IMR-90 (cell line): ENCODE measurements around the gene CRIP1. TPM values are rescaled to one million over a fixed set of nuclear protein-coding genes. Genes with fewer than 3 reads are reported as not detected.

Source experiments
- ATAC-seq: fragments of 200-7000 bp; cut with Tn5 transposase; 2 replicates; pipeline ENCODE4 v1.9.1; 2020; ENCODE audit warnings: low read depth, mild to moderate bottlenecking, moderate library complexity
- BruUV-seq: library from RNA; stranded (reverse); fragments of 400-500 nt; replicated peaks from 2 replicates; lab custom pipeline; 2021; lab: Mats Ljungman, UMichigan
- CTCF ChIA-PET: fragments of 300-600 bp; formaldehyde crosslinking; extraction: SDS; loops from one replicate; lab custom pipeline; 2021; ENCODE audit warnings: antibody characterized with exemption; lab: Yijun Ruan, JAX
- POLR2A ChIA-PET: fragments of 300-600 bp; sonication (Branson Sonifier 250); formaldehyde crosslinking; loops from one replicate; lab custom pipeline; 2022; ENCODE audit warnings: antibody characterized with exemption; ENCODE audit not compliant: unreplicated experiment; lab: Charles Lee
- DNase-seq: peaks from one replicate; pipeline ENCODE4 v3.0.0; 2013
- H2AFZ ChIP-seq: replicated peaks from 2 replicates; pipeline ENCODE3; 2013; ENCODE audit warnings: low read length, mild to moderate bottlenecking; ENCODE audit not compliant: poor library complexity
- H2AK5ac ChIP-seq: 2 replicates; pipeline ENCODE4 v1.6.1; 2013; ENCODE audit warnings: low read depth, low read length, inconsistent platforms
- H2AK9ac ChIP-seq: replicated peaks from 2 replicates; pipeline ENCODE3; 2013; ENCODE audit warnings: mild to moderate bottlenecking, low read depth, low read length, moderate library complexity; ENCODE audit not compliant: poor library complexity
- H2BK120ac ChIP-seq: 2 replicates; pipeline ENCODE4 v1.6.1; 2013; ENCODE audit warnings: low read depth, low read length, inconsistent platforms
- H2BK15ac ChIP-seq: 3 replicates; pipeline ENCODE4 v1.6.1; 2013; ENCODE audit warnings: low read depth, low read length, inconsistent platforms
- H2BK20ac ChIP-seq: 2 replicates; pipeline ENCODE4 v1.6.1; 2013; ENCODE audit warnings: low read depth, mild to moderate bottlenecking, inconsistent platforms, low read length, moderate library complexity
- H2BK5ac ChIP-seq: 2 replicates; pipeline ENCODE4 v1.6.1; 2013; ENCODE audit warnings: mild to moderate bottlenecking, low read depth, low read length, inconsistent platforms; ENCODE audit not compliant: poor library complexity, severe bottlenecking
- H3K14ac ChIP-seq: replicated peaks from 2 replicates; pipeline ENCODE4 v1.6.1; 2013; ENCODE audit warnings: low read depth, low read length, inconsistent platforms
- H3K18ac ChIP-seq: 2 replicates; pipeline ENCODE4 v1.6.1; 2013; ENCODE audit warnings: low read depth, low read length, control low read depth
- H3K23ac ChIP-seq: 2 replicates; pipeline ENCODE4 v1.6.1; 2013; ENCODE audit warnings: low read depth, low read length, inconsistent platforms
- H3K27ac ChIP-seq: 2 replicates; pipeline ENCODE4 v1.5.1; 2013; ENCODE audit warnings: mild to moderate bottlenecking, control low read depth, low read length; ENCODE audit not compliant: insufficient read depth
- H3K27me3 ChIP-seq: 2 replicates; pipeline ENCODE4 v1.6.1; 2013; ENCODE audit warnings: low read length; ENCODE audit not compliant: control insufficient read depth, insufficient read depth
- H3K36me3 ChIP-seq: 2 replicates; pipeline ENCODE4 v1.6.1; 2013; ENCODE audit warnings: low read length, mixed read lengths; ENCODE audit not compliant: control insufficient read depth, insufficient read depth
- H3K4ac ChIP-seq: 2 replicates; pipeline ENCODE4 v1.6.1; 2013; ENCODE audit warnings: low read depth, low read length, inconsistent platforms
- H3K4me1 ChIP-seq: 2 replicates; pipeline ENCODE4 v1.6.1; 2013; ENCODE audit warnings: low read length, mixed read lengths; ENCODE audit not compliant: control insufficient read depth, insufficient read depth
- H3K4me2 ChIP-seq: 2 replicates; pipeline ENCODE4 v1.6.1; 2013; ENCODE audit warnings: low read depth, mild to moderate bottlenecking, control low read depth, low read length, moderate library complexity
- H3K4me3 ChIP-seq: 2 replicates; pipeline ENCODE4 v1.5.1; 2013; ENCODE audit warnings: low read depth, mild to moderate bottlenecking, control low read depth, low read length, moderate library complexity; ENCODE audit not compliant: insufficient read depth
- H3K56ac ChIP-seq: 2 replicates; pipeline ENCODE4 v1.6.1; 2013; ENCODE audit warnings: low read length, inconsistent platforms; ENCODE audit not compliant: insufficient read depth; ENCODE audit errors: extremely low read depth
- H3K79me1 ChIP-seq, 2 experiments: 2 replicates each; pipeline ENCODE4 v1.6.1; 2013; ENCODE audit warnings: low read length in 2 of 2, inconsistent platforms in 1 of 2, low read depth in 1 of 2
- H3K9ac ChIP-seq: 2 replicates; pipeline ENCODE4 v1.6.1; 2013; ENCODE audit warnings: low read depth, low read length, control low read depth
- H3K9me1 ChIP-seq: 2 replicates; pipeline ENCODE4 v1.6.1; 2013; ENCODE audit warnings: low read length, inconsistent platforms; ENCODE audit not compliant: insufficient read depth
- H3K9me3 ChIP-seq: 2 replicates; pipeline ENCODE4 v1.6.1; 2013; ENCODE audit warnings: low read length; ENCODE audit not compliant: control insufficient read depth, insufficient read depth
- H4K20me1 ChIP-seq: 2 replicates; pipeline ENCODE4 v1.6.1; 2013; ENCODE audit warnings: low read length, inconsistent platforms; ENCODE audit not compliant: insufficient read depth
- H4K5ac ChIP-seq: 2 replicates; pipeline ENCODE4 v1.6.1; 2013; ENCODE audit warnings: mild to moderate bottlenecking, low read depth, low read length, control low read depth
- H4K8ac ChIP-seq, 2 experiments: 2 replicates each; pipeline ENCODE4 v1.6.1; 2013; ENCODE audit warnings: low read depth in 2 of 2, low read length in 2 of 2, control low read depth in 1 of 2, inconsistent platforms in 1 of 2
- H4K91ac ChIP-seq: 2 replicates; pipeline ENCODE4 v1.6.1; 2013; ENCODE audit warnings: low read depth, low read length, inconsistent platforms; ENCODE audit not compliant: insufficient read depth
- BHLHE40 ChIP-seq: fragments of 150-350 bp; IDR thresholded peaks from 2 replicates; pipeline ENCODE4 v1.6.1; 2016; ENCODE audit warnings: mild to moderate bottlenecking, low read depth, low read length
- CEBPB ChIP-seq: IDR thresholded peaks from 2 replicates; pipeline ENCODE4 v1.6.1; 2012; ENCODE audit warnings: low read depth, low read length, improper control_type of control experiment
- CHD1 ChIP-seq: IDR thresholded peaks from 2 replicates; pipeline ENCODE4 v1.6.1; 2012; ENCODE audit warnings: low read depth, low read length, improper control_type of control experiment
- FOS ChIP-seq: fragments of 150-350 bp; IDR thresholded peaks from 2 replicates; pipeline ENCODE4 v1.6.1; 2016; ENCODE audit warnings: low read depth, low read length
- MAFK ChIP-seq: IDR thresholded peaks from 2 replicates; pipeline ENCODE4 v1.6.1; 2012; ENCODE audit warnings: low read depth, low read length, improper control_type of control experiment
- MAZ ChIP-seq: IDR thresholded peaks from 2 replicates; pipeline ENCODE4 v1.6.1; 2012; ENCODE audit warnings: low read depth, mild to moderate bottlenecking, low read length, improper control_type of control experiment, moderate library complexity, borderline replicate concordance
- MXI1 ChIP-seq: IDR thresholded peaks from 2 replicates; pipeline ENCODE4 v1.6.1; 2012; ENCODE audit warnings: low read depth, mild to moderate bottlenecking, low read length, moderate library complexity, borderline replicate concordance
- NFE2L2 ChIP-seq: fragments of 150-350 bp; IDR thresholded peaks from 2 replicates; pipeline ENCODE4 v1.6.1; 2016; ENCODE audit warnings: low read depth, mild to moderate bottlenecking, low read length
- POLR2A ChIP-seq: IDR thresholded peaks from 2 replicates; pipeline ENCODE4 v1.6.1; 2012; ENCODE audit warnings: mild to moderate bottlenecking, low read depth, low read length
- RAD21 ChIP-seq: IDR thresholded peaks from 2 replicates; pipeline ENCODE4 v1.6.1; 2012; ENCODE audit warnings: low read length, improper control_type of control experiment
- RCOR1 ChIP-seq: IDR thresholded peaks from 2 replicates; pipeline ENCODE4 v1.6.1; 2012; ENCODE audit warnings: mild to moderate bottlenecking, low read length, improper control_type of control experiment; ENCODE audit not compliant: insufficient replicate concordance
- RFX5 ChIP-seq: IDR thresholded peaks from 2 replicates; pipeline ENCODE4 v1.8.0; 2012; ENCODE audit warnings: low read depth, mild to moderate bottlenecking, low read length, moderate library complexity
- SMC3 ChIP-seq: fragments of 150-350 bp; IDR thresholded peaks from 2 replicates; pipeline ENCODE4 v1.6.1; 2016; ENCODE audit warnings: low read depth, mild to moderate bottlenecking, antibody characterized with exemption, low read length, moderate library complexity
- WGBS, 2 experiments: methylation state at CpG; one replicate each; pipeline versions ENCODE4 v1.1.5 to v1.1.7; 2013; ENCODE audit warnings: missing lambda C conversion rate in 2 of 2; ENCODE audit not compliant: insufficient read length in 1 of 2; ENCODE audit errors: extremely low coverage in 2 of 2; 5-methylcytosine and 5-hydroxymethylcytosine counted together
- dilution Hi-C: fragments of 300-500 bp; cut with HindIII; formaldehyde crosslinking; loops from one replicate; pipeline ENCODE4 v1.14.3; 2018; ENCODE audit warnings: low sequenced_read_pairs; ENCODE audit not compliant: unreplicated experiment
- in situ Hi-C: fragments of 300-500 bp; cut with MboI; formaldehyde crosslinking; loops from 3 replicates; pipeline ENCODE4 v1.14.3; 2019; ENCODE audit warnings: low sequenced_read_pairs, inconsistent platforms, mixed read lengths
- intact Hi-C: fragments of 100-400 bp; cut with micrococcal nuclease; formaldehyde crosslinking; loops from 2 replicates; pipeline ENCODE4 v1.10.0; 2022
- polyA plus RNA-seq, 3 experiments: library from polyadenylated mRNA; depleted of rRNA; stranded (reverse); fragments of >200 nt; gene quantifications; 2 replicates each; pipeline ENCODE4 v1.2.3, GENCODE V29; 2012; ENCODE audit warnings: low replicate concordance in 1 of 3
- total RNA-seq: library from RNA; depleted of rRNA; stranded (reverse); fragments of >200 nt; gene quantifications from 2 replicates; pipeline ENCODE4 v1.2.3, GENCODE V29; 2012
- TF ChIP-seq, protein P1 (sequence below): conservative IDR thresholded peaks from 2 replicates; pipeline ENCODE4 v1.5.1; 2012; ENCODE audit warnings: mild to moderate bottlenecking, low read depth, low read length, improper control_type of control experiment
- TF ChIP-seq, protein P2 (sequence below): fragments of 150-350 bp; IDR thresholded peaks from 2 replicates; pipeline ENCODE4 v1.6.1; 2017; ENCODE audit warnings: mild to moderate bottlenecking, antibody characterized with exemption, low read length, low read depth

Gene CRIP1
- total and polyA plus RNA-seq, 2 of the 4 experiments (the other 2 are of a cell fraction): 0.21 TPM; not detected in 1

DNA sequence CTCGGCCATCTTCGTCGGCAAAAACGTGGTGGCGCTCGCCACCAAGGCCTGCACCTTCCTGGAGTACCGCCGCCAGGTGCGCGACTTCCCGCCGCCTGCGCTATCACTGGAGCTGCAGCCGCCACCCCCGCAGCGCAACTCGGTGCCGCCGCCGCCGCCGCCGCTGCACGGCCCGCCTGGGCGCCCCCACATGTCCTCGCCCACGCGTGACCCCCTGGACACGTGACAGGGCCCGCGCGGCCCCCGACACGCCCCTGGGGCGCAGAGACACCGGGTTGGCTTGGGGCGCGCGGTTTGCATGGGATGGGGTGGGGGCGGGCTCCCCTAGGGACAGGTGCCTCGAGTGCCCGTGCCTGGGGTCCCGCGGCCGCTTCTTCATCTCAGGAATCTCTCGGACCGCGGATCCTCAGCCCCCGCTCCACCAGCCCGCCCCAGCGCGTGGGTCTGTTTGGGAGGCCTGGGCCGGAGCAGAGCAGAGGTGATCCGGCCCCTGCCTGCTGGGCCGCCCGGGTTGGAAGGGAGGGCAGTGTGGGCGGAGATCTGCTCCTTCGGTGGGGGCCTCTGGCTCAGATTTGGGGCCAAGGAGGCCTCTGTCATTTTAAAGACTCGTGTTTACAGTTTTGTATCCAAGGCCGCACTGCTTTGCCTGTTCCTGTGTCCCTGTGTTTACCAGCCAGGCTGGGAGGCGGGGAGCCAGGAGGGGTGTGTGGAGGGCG is 43.0 kb downstream of the CRIP1 start:
- Histone ChIP-seq H3K36me3 (no peaks in the 10 kb centered on the region), H4K8ac (no peak overlapping the region), H3K27me3 (peaks cover 8% of the 10 kb centered on the region), H3K4me3 (no peak overlapping the region), H2BK120ac (no peak overlapping the region), H2AK9ac (no peak overlapping the region), H3K9me1 (no peaks in the 10 kb centered on the region), H4K91ac (no peak overlapping the region), H3K56ac (no peak overlapping the region), H2AK5ac (no peak overlapping the region), H2BK5ac (no peak overlapping the region), H3K4ac (no peak overlapping the region), H3K4me2 (no peak overlapping the region), H2AFZ (no peak overlapping the region), H4K5ac (no peak overlapping the region), H2BK20ac (no peak overlapping the region), H3K27ac (no peak overlapping the region), H3K23ac (no peak overlapping the region), H3K79me1 (no peaks in the 10 kb centered on the region), H3K18ac (no peak overlapping the region), H3K9me3 (no peaks in the 10 kb centered on the region), H3K14ac (no peak overlapping the region), H3K9ac (no peak overlapping the region), H3K4me1 (peaks cover 9% of the 10 kb centered on the region; the same call in 1 of the 2 replicates), H4K20me1 (0 out of 2 replicates have a peak, but pooled peaks cover 3% of the 10 kb centered on the region), H2BK15ac (no peak overlapping the region)
- no TSS peak for BruUV-seq
- dilution Hi-C loops (no loop called here), intact Hi-C loops (loop anchor here (2.0 to 5.0 kb wide), 2 partner anchors 37 to 49 kb away; partner anchors contain the start of gene TEDC1), in situ Hi-C loops (no loop called here)
- DNase-seq (no peak), ATAC-seq (no peak)
- 47% methylated on average over 32 of the region's 63 CpGs; no CpG with 5 or more reads in 1 of the 2 experiments for WGBS, 2 experiments
- CTCF ChIA-PET: no interaction called here
- POLR2A ChIA-PET: no interaction called here
- TF ChIP-seq RAD21 (no peak), SMC3 (no peak), CEBPB (no peak), MAFK (no peak), RCOR1 (no peak), CHD1 (no peak), FOS (no peak), MXI1 (no peak), BHLHE40 (no peak), POLR2A (no peak), NFE2L2 (no peak), MAZ (no peak), RFX5 (no peak)
- TF ChIP-seq, protein P1, sequence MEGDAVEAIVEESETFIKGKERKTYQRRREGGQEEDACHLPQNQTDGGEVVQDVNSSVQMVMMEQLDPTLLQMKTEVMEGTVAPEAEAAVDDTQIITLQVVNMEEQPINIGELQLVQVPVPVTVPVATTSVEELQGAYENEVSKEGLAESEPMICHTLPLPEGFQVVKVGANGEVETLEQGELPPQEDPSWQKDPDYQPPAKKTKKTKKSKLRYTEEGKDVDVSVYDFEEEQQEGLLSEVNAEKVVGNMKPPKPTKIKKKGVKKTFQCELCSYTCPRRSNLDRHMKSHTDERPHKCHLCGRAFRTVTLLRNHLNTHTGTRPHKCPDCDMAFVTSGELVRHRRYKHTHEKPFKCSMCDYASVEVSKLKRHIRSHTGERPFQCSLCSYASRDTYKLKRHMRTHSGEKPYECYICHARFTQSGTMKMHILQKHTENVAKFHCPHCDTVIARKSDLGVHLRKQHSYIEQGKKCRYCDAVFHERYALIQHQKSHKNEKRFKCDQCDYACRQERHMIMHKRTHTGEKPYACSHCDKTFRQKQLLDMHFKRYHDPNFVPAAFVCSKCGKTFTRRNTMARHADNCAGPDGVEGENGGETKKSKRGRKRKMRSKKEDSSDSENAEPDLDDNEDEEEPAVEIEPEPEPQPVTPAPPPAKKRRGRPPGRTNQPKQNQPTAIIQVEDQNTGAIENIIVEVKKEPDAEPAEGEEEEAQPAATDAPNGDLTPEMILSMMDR: no peak
- TF ChIP-seq, protein P2, sequence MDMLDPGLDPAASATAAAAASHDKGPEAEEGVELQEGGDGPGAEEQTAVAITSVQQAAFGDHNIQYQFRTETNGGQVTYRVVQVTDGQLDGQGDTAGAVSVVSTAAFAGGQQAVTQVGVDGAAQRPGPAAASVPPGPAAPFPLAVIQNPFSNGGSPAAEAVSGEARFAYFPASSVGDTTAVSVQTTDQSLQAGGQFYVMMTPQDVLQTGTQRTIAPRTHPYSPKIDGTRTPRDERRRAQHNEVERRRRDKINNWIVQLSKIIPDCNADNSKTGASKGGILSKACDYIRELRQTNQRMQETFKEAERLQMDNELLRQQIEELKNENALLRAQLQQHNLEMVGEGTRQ: no peak
